HCT116 (cell line): ENCODE measurements around the gene PQBP1. TPM values are rescaled to one million over a fixed set of nuclear protein-coding genes. Genes with fewer than 3 reads are reported as not detected.

Experiments
- ATAC-seq: fragments of 200-7000 bp; cut with Tn5 transposase; 2 replicates; pipeline ENCODE4 v1.9.1; 2020; ENCODE audit warnings: mild to moderate bottlenecking, moderate library complexity
- BruUV-seq: library from RNA; stranded (reverse); fragments of 400-500 nt; replicated peaks from 2 replicates; lab custom pipeline; 2021; lab: Mats Ljungman, UMichigan
- CTCF ChIA-PET: fragments of 300-600 bp; sonication (Branson Sonifier 250); formaldehyde crosslinking; loops from one replicate; lab custom pipeline; 2021; ENCODE audit warnings: antibody characterized with exemption; lab: Charles Lee
- POLR2A ChIA-PET: fragments of 300-600, 350-600 bp; sonication (Branson Sonifier 250); formaldehyde crosslinking; loops from one replicate; lab custom pipeline; 2021; ENCODE audit warnings: antibody characterized with exemption; lab: Charles Lee
- RAD21 ChIA-PET, 2 experiments: fragments of 300-600 bp; sonication (Branson Sonifier 250); formaldehyde crosslinking; loops; one replicate each; lab custom pipeline; 2023; ENCODE audit warnings: low total read pairs in 2 of 2; ENCODE audit not compliant: uncharacterized antibody in 2 of 2, unreplicated experiment in 2 of 2, low non-redundant PET in 1 of 2; lab: Charles Lee
- DNase-seq: peaks from one replicate; pipeline ENCODE4 v3.0.0-alpha.2; 2010; ENCODE audit warnings: low read depth, low spot score
- H2AFZ ChIP-seq: fragments of 200-600 bp; shearing (Covaris generic), sonication (generic); 2 replicates; pipeline ENCODE4 v1.6.1; 2017; ENCODE audit warnings: low read depth, mixed run types, mixed read lengths, antibody characterized with exemption, low read length; ENCODE audit not compliant: poor library complexity, severe bottlenecking
- H3K27ac ChIP-seq: 2 replicates; pipeline ENCODE4 v1.5.1; 2012; ENCODE audit warnings: low read depth, low read length
- H3K27me3 ChIP-seq: fragments of 200-600 bp; sonication (generic); 2 replicates; pipeline ENCODE4 v1.6.1; 2016; ENCODE audit warnings: mixed run types, low read length, mixed read lengths; ENCODE audit not compliant: insufficient read depth
- H3K36me3 ChIP-seq, 2 experiments: fragments of 200-500 bp in 1 of 2; fragments of 200-600 bp in 1 of 2; sonication (Bioruptor generic) in 1 of 2; sonication (generic) in 1 of 2; 2 replicates each; pipeline versions ENCODE4 v1.5.1 to v1.6.1; 2014 to 2016; ENCODE audit warnings: low read length in 2 of 2, inconsistent platforms in 1 of 2, mixed read lengths in 1 of 2, mixed run types in 1 of 2; ENCODE audit not compliant: insufficient read depth in 2 of 2, control insufficient read depth in 1 of 2
- H3K4me1 ChIP-seq, 2 experiments: fragments of 200-600 bp in 1 of 2; sonication (generic) in 1 of 2; 2 replicates each; pipeline versions ENCODE4 v1.5.1 to v1.6.1; 2012 to 2017; ENCODE audit warnings: low read length in 2 of 2, inconsistent platforms in 1 of 2, mild to moderate bottlenecking in 1 of 2, mixed read lengths in 1 of 2, mixed run types in 1 of 2, moderate library complexity in 1 of 2; ENCODE audit not compliant: insufficient read depth in 2 of 2, control insufficient read depth in 1 of 2
- H3K4me2 ChIP-seq: fragments of 200-600 bp; sonication (generic); 2 replicates; pipeline ENCODE4 v1.6.1; 2017; ENCODE audit warnings: mixed run types, low read length, mixed read lengths
- H3K4me3 ChIP-seq, 2 experiments: fragments of 200-600 bp in 1 of 2; sonication (generic) in 1 of 2; replicated peaks in 1 of 2; 2 replicates each; pipeline ENCODE4 v1.5.1; 2011 to 2016; ENCODE audit warnings: low read length in 2 of 2, control low read depth in 1 of 2, low read depth in 1 of 2, mild to moderate bottlenecking in 1 of 2, mixed read lengths in 1 of 2, mixed run types in 1 of 2
- H3K79me2 ChIP-seq: fragments of 200-600 bp; sonication (generic); 2 replicates; pipeline ENCODE4 v1.6.1; 2017; ENCODE audit warnings: mild to moderate bottlenecking, mixed run types, low read length, moderate library complexity, mixed read lengths; ENCODE audit not compliant: insufficient read depth
- H3K9ac ChIP-seq: fragments of 200-600 bp; sonication (generic); 2 replicates; pipeline ENCODE4 v1.6.1; 2016; ENCODE audit warnings: low read length, mixed read lengths
- H3K9me2 ChIP-seq: fragments of 200-600 bp; sonication (generic), shearing (Covaris generic); 2 replicates; pipeline ENCODE4 v1.6.1; 2017; ENCODE audit warnings: mixed run types, mild to moderate bottlenecking, moderate library complexity; ENCODE audit not compliant: insufficient read depth
- H3K9me3 ChIP-seq, 2 experiments: fragments of 200-500 bp in 1 of 2; fragments of 200-600 bp in 1 of 2; sonication (Bioruptor generic) in 1 of 2; sonication (generic) in 1 of 2; 2 replicates each; pipeline ENCODE4 v1.6.1; 2014 to 2017; ENCODE audit warnings: low read length in 2 of 2, mixed read lengths in 2 of 2, inconsistent platforms in 1 of 2, low read depth in 1 of 2, mild to moderate bottlenecking in 1 of 2, mixed run types in 1 of 2, moderate library complexity in 1 of 2; ENCODE audit not compliant: control insufficient read depth in 1 of 2, insufficient read depth in 1 of 2
- H4K20me1 ChIP-seq: fragments of 200-600 bp; sonication (generic), shearing (Covaris generic); 2 replicates; pipeline ENCODE4 v1.6.1; 2017; ENCODE audit warnings: mixed run types, mild to moderate bottlenecking, moderate library complexity; ENCODE audit not compliant: insufficient read depth
- CBX3 ChIP-seq: IDR thresholded peaks from 2 replicates; pipeline ENCODE4 v1.6.1; 2012; ENCODE audit warnings: low read depth
- ELF1 ChIP-seq: IDR thresholded peaks from 2 replicates; pipeline ENCODE4 v1.6.1; 2012; ENCODE audit warnings: low read depth, borderline replicate concordance
- EZH2phosphoT487 ChIP-seq: fragments of 200-600 bp; IDR thresholded peaks from 2 replicates; pipeline ENCODE4 v1.6.1; 2018; ENCODE audit warnings: antibody characterized with exemption, borderline replicate concordance
- FOSL1 ChIP-seq: IDR thresholded peaks from 2 replicates; pipeline ENCODE4 v1.6.1; 2012; ENCODE audit warnings: low read depth
- POLR2AphosphoS5 ChIP-seq: IDR thresholded peaks from 2 replicates; pipeline ENCODE4 v1.6.1; 2011; ENCODE audit warnings: mild to moderate bottlenecking, low read depth, low read length, moderate library complexity
- RAD21 ChIP-seq: IDR thresholded peaks from 2 replicates; pipeline ENCODE4 v1.6.1; 2012; ENCODE audit warnings: low read depth, mild to moderate bottlenecking
- SIN3A ChIP-seq: IDR thresholded peaks from 2 replicates; pipeline ENCODE4 v1.6.1; 2012; ENCODE audit warnings: low read depth
- SP1 ChIP-seq: IDR thresholded peaks from 2 replicates; pipeline ENCODE4 v1.6.1; 2012; ENCODE audit warnings: low read depth
- TCF7L2 ChIP-seq: IDR thresholded peaks from 2 replicates; pipeline ENCODE4 v1.7.0; 2011; ENCODE audit warnings: borderline replicate concordance, inconsistent platforms; ENCODE audit not compliant: insufficient read depth, insufficient read length; ENCODE audit errors: extremely low read depth
- ZFX ChIP-seq: fragments of 450-650 bp; IDR thresholded peaks from 2 replicates; pipeline ENCODE4 v1.6.1; 2017
- intact Hi-C: fragments of 100-400 bp; cut with micrococcal nuclease; formaldehyde crosslinking; loops from 2 replicates; pipeline ENCODE4 v1.10.0; 2022
- total RNA-seq: library from RNA; stranded (reverse); gene quantifications from one replicate; pipeline ENCODE4 v1.2.1, GENCODE V29; 2021; ENCODE audit not compliant: unreplicated experiment
- TF ChIP-seq, protein P1 (sequence below): IDR thresholded peaks from 2 replicates; pipeline ENCODE4 v1.6.1; 2012; ENCODE audit warnings: low read depth
- TF ChIP-seq, protein P2 (sequence below), 3 experiments: fragments of 200-600 bp in 1 of 3; sonication (generic) in 1 of 3; IDR thresholded peaks in 2 of 3; conservative IDR thresholded peaks in 1 of 3; 2 replicates each; pipeline ENCODE4 v1.5.1; 2012 to 2017; ENCODE audit warnings: low read depth in 2 of 3, low read length in 2 of 3, antibody characterized with exemption in 1 of 3, borderline replicate concordance in 1 of 3, control low read depth in 1 of 3, mild to moderate bottlenecking in 1 of 3, mixed read lengths in 1 of 3, mixed run types in 1 of 3, moderate library complexity in 1 of 3; ENCODE audit not compliant: insufficient read depth in 1 of 3
- TF ChIP-seq, protein P3 (sequence below): IDR thresholded peaks from 2 replicates; pipeline ENCODE4 v1.6.1; 2012

PQBP1 gene
- total RNA-seq, 1 experiment from 2014 or later: 67.1 TPM

DNA sequence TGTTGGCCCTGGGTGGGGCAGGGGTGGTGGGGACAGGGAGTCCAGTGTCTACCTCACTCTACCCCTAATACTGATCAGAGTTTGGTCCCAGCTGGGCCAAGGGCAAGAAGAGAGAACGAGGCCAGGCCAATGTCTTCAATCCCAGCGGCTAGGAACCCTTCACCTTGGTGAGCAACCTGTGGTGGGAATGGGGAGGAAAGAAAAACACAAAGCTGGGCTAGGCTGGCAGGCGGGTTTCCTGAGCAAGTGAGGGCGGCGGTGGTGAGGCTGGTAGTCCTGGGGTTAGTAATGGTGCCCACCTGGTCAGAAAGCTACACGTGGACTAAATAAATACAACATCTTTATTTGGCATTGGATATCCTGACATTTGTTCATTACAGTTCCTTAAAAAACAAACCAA is 5.6 kb downstream of the PQBP1 start:
- DNase-seq (no peak), ATAC-seq (no peak)
- Histone ChIP-seq H3K9me2 (no peaks in the 10 kb centered on the region), H2AFZ (no peak overlapping the region), H3K27me3 (no peaks in the 10 kb centered on the region), H3K4me3 (no peak overlapping the region), H3K9me3 (no peaks in the 10 kb centered on the region), H3K4me1 (peaks cover 3 to 4% of the 10 kb centered on the region in 2 experiments; a peak in 1 of 4 replicates), H3K36me3 (no peaks in the 10 kb centered on the region; a peak in 2 of 4 replicates), H3K27ac (no peak overlapping the region), H3K4me2 (no peak overlapping the region), H3K9ac (no peak overlapping the region), H3K79me2 (peaks cover 16% of the 10 kb centered on the region), H4K20me1 (no peaks in the 10 kb centered on the region)
- intact Hi-C loops: no loop called here
- ChIA-PET RAD21 (no interaction called here), POLR2A (no interaction called here), CTCF (no interaction called here)
- BruUV-seq: no TSS peak
- TF ChIP-seq, protein P1, sequence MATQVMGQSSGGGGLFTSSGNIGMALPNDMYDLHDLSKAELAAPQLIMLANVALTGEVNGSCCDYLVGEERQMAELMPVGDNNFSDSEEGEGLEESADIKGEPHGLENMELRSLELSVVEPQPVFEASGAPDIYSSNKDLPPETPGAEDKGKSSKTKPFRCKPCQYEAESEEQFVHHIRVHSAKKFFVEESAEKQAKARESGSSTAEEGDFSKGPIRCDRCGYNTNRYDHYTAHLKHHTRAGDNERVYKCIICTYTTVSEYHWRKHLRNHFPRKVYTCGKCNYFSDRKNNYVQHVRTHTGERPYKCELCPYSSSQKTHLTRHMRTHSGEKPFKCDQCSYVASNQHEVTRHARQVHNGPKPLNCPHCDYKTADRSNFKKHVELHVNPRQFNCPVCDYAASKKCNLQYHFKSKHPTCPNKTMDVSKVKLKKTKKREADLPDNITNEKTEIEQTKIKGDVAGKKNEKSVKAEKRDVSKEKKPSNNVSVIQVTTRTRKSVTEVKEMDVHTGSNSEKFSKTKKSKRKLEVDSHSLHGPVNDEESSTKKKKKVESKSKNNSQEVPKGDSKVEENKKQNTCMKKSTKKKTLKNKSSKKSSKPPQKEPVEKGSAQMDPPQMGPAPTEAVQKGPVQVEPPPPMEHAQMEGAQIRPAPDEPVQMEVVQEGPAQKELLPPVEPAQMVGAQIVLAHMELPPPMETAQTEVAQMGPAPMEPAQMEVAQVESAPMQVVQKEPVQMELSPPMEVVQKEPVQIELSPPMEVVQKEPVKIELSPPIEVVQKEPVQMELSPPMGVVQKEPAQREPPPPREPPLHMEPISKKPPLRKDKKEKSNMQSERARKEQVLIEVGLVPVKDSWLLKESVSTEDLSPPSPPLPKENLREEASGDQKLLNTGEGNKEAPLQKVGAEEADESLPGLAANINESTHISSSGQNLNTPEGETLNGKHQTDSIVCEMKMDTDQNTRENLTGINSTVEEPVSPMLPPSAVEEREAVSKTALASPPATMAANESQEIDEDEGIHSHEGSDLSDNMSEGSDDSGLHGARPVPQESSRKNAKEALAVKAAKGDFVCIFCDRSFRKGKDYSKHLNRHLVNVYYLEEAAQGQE: no peak
- TF ChIP-seq ELF1 (no peak), ZFX (no peak), FOSL1 (no peak), POLR2AphosphoS5 (no peak), EZH2phosphoT487 (no peak), SP1 (no peak), CBX3 (no peak), TCF7L2 (no peak), SIN3A (no peak), RAD21 (no peak)
- TF ChIP-seq, protein P2, sequence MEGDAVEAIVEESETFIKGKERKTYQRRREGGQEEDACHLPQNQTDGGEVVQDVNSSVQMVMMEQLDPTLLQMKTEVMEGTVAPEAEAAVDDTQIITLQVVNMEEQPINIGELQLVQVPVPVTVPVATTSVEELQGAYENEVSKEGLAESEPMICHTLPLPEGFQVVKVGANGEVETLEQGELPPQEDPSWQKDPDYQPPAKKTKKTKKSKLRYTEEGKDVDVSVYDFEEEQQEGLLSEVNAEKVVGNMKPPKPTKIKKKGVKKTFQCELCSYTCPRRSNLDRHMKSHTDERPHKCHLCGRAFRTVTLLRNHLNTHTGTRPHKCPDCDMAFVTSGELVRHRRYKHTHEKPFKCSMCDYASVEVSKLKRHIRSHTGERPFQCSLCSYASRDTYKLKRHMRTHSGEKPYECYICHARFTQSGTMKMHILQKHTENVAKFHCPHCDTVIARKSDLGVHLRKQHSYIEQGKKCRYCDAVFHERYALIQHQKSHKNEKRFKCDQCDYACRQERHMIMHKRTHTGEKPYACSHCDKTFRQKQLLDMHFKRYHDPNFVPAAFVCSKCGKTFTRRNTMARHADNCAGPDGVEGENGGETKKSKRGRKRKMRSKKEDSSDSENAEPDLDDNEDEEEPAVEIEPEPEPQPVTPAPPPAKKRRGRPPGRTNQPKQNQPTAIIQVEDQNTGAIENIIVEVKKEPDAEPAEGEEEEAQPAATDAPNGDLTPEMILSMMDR (IDR thresholded peaks at IDR 0.05 in 2 of 3, conservative IDR thresholded peaks at IDR 0.05 in 1 of 3; ENCODE audit: borderline replicate concordance in 1 of 3, insufficient read depth in 1 of 3, low read depth in 2 of 3, low read length in 2 of 3): no peak
- TF ChIP-seq, protein P3, sequence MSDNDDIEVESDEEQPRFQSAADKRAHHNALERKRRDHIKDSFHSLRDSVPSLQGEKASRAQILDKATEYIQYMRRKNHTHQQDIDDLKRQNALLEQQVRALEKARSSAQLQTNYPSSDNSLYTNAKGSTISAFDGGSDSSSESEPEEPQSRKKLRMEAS: no peak
